Measurements from ENCODE around the gene GNB1L. TPM values are rescaled to one million over a fixed set of nuclear protein-coding genes. Genes with fewer than 3 reads are reported as not detected.

GNB1L gene
- polyA plus RNA-seq, 1 donor from 2014 or later: 16.5 TPM

- Histone ChIP-seq H3K27me3 (ENCODE audit: insufficient read depth, low read depth, low read length) (peaks cover 87% of the 10 kb centered on the region), H3K9me3 (ENCODE audit: low read length) (no peaks in the 10 kb centered on the region), H3K36me3 (ENCODE audit: insufficient read depth, low read length) (no peaks in the 10 kb centered on the region), H3K27ac (ENCODE audit: low read length) (no peak overlapping the region), H3K79me2 (replicated peaks; ENCODE audit: insufficient read depth, low read length) (no peaks in the 10 kb centered on the region), H4K20me1 (ENCODE audit: insufficient read depth) (no peaks in the 10 kb centered on the region), H3K4me2 (ENCODE audit: low read length) (no peak overlapping the region), H3K9me2 (ENCODE audit: insufficient read depth, low read length) (no peaks in the 10 kb centered on the region), H3K4me3 (ENCODE audit: low read length) (no peak overlapping the region), H3K9ac (ENCODE audit: low read length) (no peak overlapping the region), H2AFZ (ENCODE audit: low read depth, low read length) (no peak overlapping the region), H3F3A (ENCODE audit: insufficient read depth, low read length, poor library complexity, severe bottlenecking) (no peaks in the 10 kb centered on the region)
- no peak for TF ChIP-seq TAF1 (IDR thresholded peaks at IDR 0.05; ENCODE audit: low read depth)
- no peak for TF ChIP-seq EP300 (conservative IDR thresholded peaks at IDR 0.05; ENCODE audit: poor library complexity, severe bottlenecking)
- no peak for TF ChIP-seq RAD21 (conservative IDR thresholded peaks at IDR 0.05)
- no peak for TF ChIP-seq EZH2 (IDR thresholded peaks at IDR 0.05; ENCODE audit: borderline replicate concordance, insufficient read depth, low read length, poor library complexity, severe bottlenecking)
- TF ChIP-seq CTCF (IDR thresholded peaks at IDR 0.05; ENCODE audit: poor library complexity, severe bottlenecking): no peak
- TF ChIP-seq SMC3 (conservative IDR thresholded peaks at IDR 0.05; ENCODE audit: poor library complexity): no peak
These were observed 87.0 kb downstream of the GNB1L start for GRCh38 chr22:19767427-19768341.

DNA sequence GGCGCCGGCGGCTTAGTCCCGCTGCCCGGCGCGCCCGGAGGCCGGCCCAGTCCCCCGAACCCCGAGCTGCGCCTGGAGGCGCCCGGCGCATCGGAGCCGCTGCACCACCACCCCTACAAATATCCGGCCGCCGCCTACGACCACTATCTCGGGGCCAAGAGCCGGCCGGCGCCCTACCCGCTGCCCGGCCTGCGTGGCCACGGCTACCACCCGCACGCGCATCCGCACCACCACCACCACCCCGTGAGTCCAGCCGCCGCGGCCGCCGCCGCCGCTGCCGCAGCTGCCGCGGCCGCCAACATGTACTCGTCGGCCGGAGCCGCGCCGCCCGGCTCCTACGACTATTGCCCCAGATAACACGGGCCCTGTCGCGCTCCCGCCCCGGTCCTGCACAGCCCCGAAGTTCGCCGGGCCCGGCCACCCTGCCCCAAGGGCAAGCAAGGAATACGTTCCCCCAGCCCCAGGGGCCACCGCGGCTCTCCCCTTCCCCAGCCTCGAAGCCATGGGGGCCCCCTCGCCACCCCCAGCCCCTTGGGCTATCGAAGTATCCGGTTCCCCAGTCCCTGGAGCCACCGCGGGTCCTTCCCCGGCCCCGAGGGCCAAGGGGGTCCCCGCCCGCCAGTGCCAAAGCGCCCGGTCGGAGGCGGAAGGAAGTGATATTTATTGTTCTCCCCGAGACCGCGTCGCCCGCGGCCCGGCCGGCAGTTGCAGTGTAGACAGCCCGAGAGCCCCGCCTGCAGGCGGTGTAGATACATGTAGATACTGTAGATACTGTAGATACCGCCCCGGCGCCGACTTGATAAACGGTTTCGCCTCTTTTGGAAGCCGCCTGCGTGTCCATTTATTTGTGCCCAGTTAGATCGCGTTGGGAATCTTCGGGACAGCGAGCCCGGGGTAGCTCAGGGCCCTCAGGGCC is 87.9 kb downstream of the GNB1L start:
- no peak for TF ChIP-seq EP300 (conservative IDR thresholded peaks at IDR 0.05; ENCODE audit: poor library complexity, severe bottlenecking)
- no peak for TF ChIP-seq TAF1 (IDR thresholded peaks at IDR 0.05; ENCODE audit: low read depth)
- TF ChIP-seq EZH2 (IDR thresholded peaks at IDR 0.05; ENCODE audit: borderline replicate concordance, insufficient read depth, low read length, poor library complexity, severe bottlenecking): peak; percentile 74
- TF ChIP-seq CTCF (IDR thresholded peaks at IDR 0.05; ENCODE audit: poor library complexity, severe bottlenecking): peak; percentile 24
- H3F3A ChIP-seq (ENCODE audit: insufficient read depth, low read length, poor library complexity, severe bottlenecking): no peaks in the 10 kb centered on the region
- no peaks in the 10 kb centered on the region for H3K9me3 ChIP-seq (ENCODE audit: low read length)
- H3K4me2 ChIP-seq (ENCODE audit: low read length): no peak overlapping the region
- H3K9me2 ChIP-seq (ENCODE audit: insufficient read depth, low read length): no peaks in the 10 kb centered on the region
- no peak overlapping the region for H2AFZ ChIP-seq (ENCODE audit: low read depth, low read length)
- H3K27ac ChIP-seq (ENCODE audit: low read length): no peak overlapping the region
- no peaks in the 10 kb centered on the region for H4K20me1 ChIP-seq (ENCODE audit: insufficient read depth)
- peaks cover 96% of the 10 kb centered on the region for H3K27me3 ChIP-seq (ENCODE audit: insufficient read depth, low read depth, low read length)
- no peak overlapping the region for H3K9ac ChIP-seq (ENCODE audit: low read length)
- no peaks in the 10 kb centered on the region for H3K36me3 ChIP-seq (ENCODE audit: insufficient read depth, low read length)
- no peak overlapping the region for H3K4me3 ChIP-seq (ENCODE audit: low read length)
- H3K79me2 ChIP-seq (replicated peaks; ENCODE audit: insufficient read depth, low read length): no peaks in the 10 kb centered on the region
